ENCODE results near the gene PEX13.

DNA sequence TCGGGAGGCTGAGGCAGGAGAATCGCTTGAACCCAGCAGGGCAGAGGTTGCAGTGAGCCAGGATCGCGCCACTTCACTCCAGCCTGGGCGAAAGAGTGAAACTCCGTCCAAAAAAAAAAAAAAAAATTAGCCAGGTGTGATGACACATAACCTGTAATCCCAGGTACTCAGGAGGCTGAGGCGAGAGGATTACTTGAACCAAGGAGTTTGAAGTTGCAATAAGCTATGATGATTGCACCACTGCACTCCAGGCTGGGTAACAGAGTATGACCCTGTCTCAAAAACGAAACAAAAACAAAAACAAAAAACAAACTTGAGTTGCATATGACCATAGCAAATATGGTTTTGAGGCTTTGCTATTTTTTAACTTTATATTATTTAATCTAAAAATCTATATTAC lies 74.0 kb downstream of the PEX13 start:
- no peak for TF ChIP-seq POLR2A (IDR thresholded peaks at IDR 0.05; ENCODE audit: low read depth, low read length)
- TF ChIP-seq, protein P1, sequence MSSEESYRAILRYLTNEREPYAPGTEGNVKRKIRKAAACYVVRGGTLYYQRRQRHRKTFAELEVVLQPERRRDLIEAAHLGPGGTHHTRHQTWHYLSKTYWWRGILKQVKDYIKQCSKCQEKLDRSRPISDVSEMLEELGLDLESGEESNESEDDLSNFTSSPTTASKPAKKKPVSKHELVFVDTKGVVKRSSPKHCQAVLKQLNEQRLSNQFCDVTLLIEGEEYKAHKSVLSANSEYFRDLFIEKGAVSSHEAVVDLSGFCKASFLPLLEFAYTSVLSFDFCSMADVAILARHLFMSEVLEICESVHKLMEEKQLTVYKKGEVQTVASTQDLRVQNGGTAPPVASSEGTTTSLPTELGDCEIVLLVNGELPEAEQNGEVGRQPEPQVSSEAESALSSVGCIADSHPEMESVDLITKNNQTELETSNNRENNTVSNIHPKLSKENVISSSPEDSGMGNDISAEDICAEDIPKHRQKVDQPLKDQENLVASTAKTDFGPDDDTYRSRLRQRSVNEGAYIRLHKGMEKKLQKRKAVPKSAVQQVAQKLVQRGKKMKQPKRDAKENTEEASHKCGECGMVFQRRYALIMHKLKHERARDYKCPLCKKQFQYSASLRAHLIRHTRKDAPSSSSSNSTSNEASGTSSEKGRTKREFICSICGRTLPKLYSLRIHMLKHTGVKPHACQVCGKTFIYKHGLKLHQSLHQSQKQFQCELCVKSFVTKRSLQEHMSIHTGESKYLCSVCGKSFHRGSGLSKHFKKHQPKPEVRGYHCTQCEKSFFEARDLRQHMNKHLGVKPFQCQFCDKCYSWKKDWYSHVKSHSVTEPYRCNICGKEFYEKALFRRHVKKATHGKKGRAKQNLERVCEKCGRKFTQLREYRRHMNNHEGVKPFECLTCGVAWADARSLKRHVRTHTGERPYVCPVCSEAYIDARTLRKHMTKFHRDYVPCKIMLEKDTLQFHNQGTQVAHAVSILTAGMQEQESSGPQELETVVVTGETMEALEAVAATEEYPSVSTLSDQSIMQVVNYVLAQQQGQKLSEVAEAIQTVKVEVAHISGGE (CRISPR knock-in tag; IDR thresholded peaks at IDR 0.05), result no peak
- no peak for TF ChIP-seq EZH2 (IDR thresholded peaks at IDR 0.05; ENCODE audit: borderline replicate concordance, control insufficient read depth, low read depth, low read length)
- no peak for TF ChIP-seq KAT2A (conservative IDR thresholded peaks at IDR 0.05; ENCODE audit: control insufficient read depth, low read depth, low read length)
- TF ChIP-seq, protein P2, sequence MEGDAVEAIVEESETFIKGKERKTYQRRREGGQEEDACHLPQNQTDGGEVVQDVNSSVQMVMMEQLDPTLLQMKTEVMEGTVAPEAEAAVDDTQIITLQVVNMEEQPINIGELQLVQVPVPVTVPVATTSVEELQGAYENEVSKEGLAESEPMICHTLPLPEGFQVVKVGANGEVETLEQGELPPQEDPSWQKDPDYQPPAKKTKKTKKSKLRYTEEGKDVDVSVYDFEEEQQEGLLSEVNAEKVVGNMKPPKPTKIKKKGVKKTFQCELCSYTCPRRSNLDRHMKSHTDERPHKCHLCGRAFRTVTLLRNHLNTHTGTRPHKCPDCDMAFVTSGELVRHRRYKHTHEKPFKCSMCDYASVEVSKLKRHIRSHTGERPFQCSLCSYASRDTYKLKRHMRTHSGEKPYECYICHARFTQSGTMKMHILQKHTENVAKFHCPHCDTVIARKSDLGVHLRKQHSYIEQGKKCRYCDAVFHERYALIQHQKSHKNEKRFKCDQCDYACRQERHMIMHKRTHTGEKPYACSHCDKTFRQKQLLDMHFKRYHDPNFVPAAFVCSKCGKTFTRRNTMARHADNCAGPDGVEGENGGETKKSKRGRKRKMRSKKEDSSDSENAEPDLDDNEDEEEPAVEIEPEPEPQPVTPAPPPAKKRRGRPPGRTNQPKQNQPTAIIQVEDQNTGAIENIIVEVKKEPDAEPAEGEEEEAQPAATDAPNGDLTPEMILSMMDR (IDR thresholded peaks at IDR 0.05 in 2 of 3, conservative IDR thresholded peaks at IDR 0.05 in 1 of 3; ENCODE audit: control insufficient read depth in 2 of 3, extremely low read depth in 1 of 3, insufficient read depth in 1 of 3, low read depth in 3 of 3, low read length in 3 of 3), result no peak
- TF ChIP-seq SMARCA5 (IDR thresholded peaks at IDR 0.05), result no peak
- TF ChIP-seq CREM (IDR thresholded peaks at IDR 0.05; ENCODE audit: low read depth), result no peak
- TF ChIP-seq ATF7 (IDR thresholded peaks at IDR 0.05; ENCODE audit: low read depth), result no peak
- no peak for TF ChIP-seq POLR2AphosphoS5 (IDR thresholded peaks at IDR 0.05; ENCODE audit: low read length)

All from GM12878 (cell line).